Right ventricle myocardium superior (tissue), 1 donor: Measurements from ENCODE around the gene EGFLAM. TPM values are rescaled to one million over a fixed set of nuclear protein-coding genes. Genes with fewer than 3 reads are reported as not detected.

Experiments
- ATAC-seq: fragments of 200-7000 bp; cut with Tn5 transposase; one replicate; pipeline ENCODE4 v1.9.1; 2020; ENCODE audit warnings: mild to moderate bottlenecking; ENCODE audit not compliant: poor library complexity
- DNase-seq: peaks from one replicate; pipeline ENCODE4 v3.0.0-alpha.2; 2020
- intact Hi-C: fragments of 100-400 bp; cut with DNase I; formaldehyde crosslinking; loops from one replicate; pipeline ENCODE4 v1.11.2; 2022
- total RNA-seq: library from RNA; stranded (reverse); fragmentation: NEBNext Ultra II Directional; extraction: Animal tissue kit (Norgen Biotek cat#: 25700); gene quantifications from one replicate; pipeline ENCODE4 v1.2.1, GENCODE V29; 2021
- donor health status: DM: no; HTN: yes; CAD: no; lungs with severe emphysema.

Gene EGFLAM
- total RNA-seq, 1 donor from 2014 or later, result 9.1 TPM

GRCh38 chr5:38259062-38259808 lies 876 bp downstream of the EGFLAM start:
- DNase-seq, result no peak
- peak; percentile 11 for ATAC-seq
- intact Hi-C loops, result no loop called here

GRCh38 chr5:38259809-38260160 lies 1.4 kb downstream of the EGFLAM start:
- intact Hi-C loops, result loop anchor here (10.0 kb wide), 1 partner anchor 115 kb away; no protein-coding TSS in a partner anchor
- no peak for DNase-seq
- no peak for ATAC-seq

GRCh38 chr5:38263983-38264382 lies 5.6 kb downstream of the EGFLAM start:
- DNase-seq (no peak), ATAC-seq (peak; percentile 34)
- intact Hi-C loops, result loop anchor here (10.0 kb wide), 1 partner anchor 111 kb away; no protein-coding TSS in a partner anchor

GRCh38 chr5:38265546-38266179 lies 7.3 kb downstream of the EGFLAM start:
- intact Hi-C loops, result loop anchor here (10.0 kb wide), 1 partner anchor 109 kb away; no protein-coding TSS in a partner anchor

GRCh38 chr5:38267372-38267771 lies 9.0 kb downstream of the EGFLAM start:
- intact Hi-C loops, result loop anchor here (10.0 kb wide), 1 partner anchor 107 kb away; no protein-coding TSS in a partner anchor
- ATAC-seq (no peak), DNase-seq (no peak)

More at GRCh38 chr5:38265546-38266179, 7.3 kb downstream of the EGFLAM start:
- DNase-seq (peak; percentile 47), ATAC-seq (peak; percentile 90)

GRCh38 chr5:38273626-38274025 lies 15.3 kb downstream of the EGFLAM start:
- DNase-seq (no peak), ATAC-seq (no peak)
- intact Hi-C loops, result no loop called here

- no peak for ATAC-seq
- intact Hi-C loops, result no loop called here
- DNase-seq, result no peak
Observed at GRCh38 chr5:38274370-38274769, 16.0 kb downstream of the EGFLAM start.

- intact Hi-C loops, result no loop called here
- ATAC-seq, result no peak
- DNase-seq, result no peak
Observed at GRCh38 chr5:38284384-38284783, 26.0 kb downstream of the EGFLAM start.

- intact Hi-C loops, result no loop called here
Observed at GRCh38 chr5:38285226-38285625, 26.9 kb downstream of the EGFLAM start.

GRCh38 chr5:38286002-38286401 lies 27.6 kb downstream of the EGFLAM start:
- intact Hi-C loops, result no loop called here
- DNase-seq (no peak), ATAC-seq (no peak)

More at GRCh38 chr5:38285226-38285625, 26.9 kb downstream of the EGFLAM start:
- ATAC-seq (no peak), DNase-seq (no peak)

- intact Hi-C loops, result no loop called here
- ATAC-seq (no peak), DNase-seq (no peak)
Observed at GRCh38 chr5:38287124-38287523, 28.8 kb downstream of the EGFLAM start.

- ATAC-seq (no peak), DNase-seq (no peak)
- intact Hi-C loops, result no loop called here
Observed at GRCh38 chr5:38289457-38289856, 31.1 kb downstream of the EGFLAM start.

GRCh38 chr5:38290028-38290653 lies 31.8 kb downstream of the EGFLAM start:
- ATAC-seq (no peak), DNase-seq (no peak)
- intact Hi-C loops, result no loop called here

- ATAC-seq, result no peak
- no peak for DNase-seq
- intact Hi-C loops, result no loop called here
Observed at GRCh38 chr5:38291355-38291754, 33.0 kb downstream of the EGFLAM start.

GRCh38 chr5:38292228-38292627 lies 33.9 kb downstream of the EGFLAM start:
- intact Hi-C loops, result no loop called here
- DNase-seq, result no peak
- no peak for ATAC-seq

GRCh38 chr5:38295751-38296150 lies 37.4 kb downstream of the EGFLAM start:
- no peak for ATAC-seq
- intact Hi-C loops, result no loop called here

GRCh38 chr5:38297830-38298608 lies 39.7 kb downstream of the EGFLAM start:
- DNase-seq (no peak), ATAC-seq (peak; percentile 36)
- intact Hi-C loops, result no loop called here

More at GRCh38 chr5:38295751-38296150, 37.4 kb downstream of the EGFLAM start:
- no peak for DNase-seq

GRCh38 chr5:38299585-38299984 lies 41.2 kb downstream of the EGFLAM start:
- DNase-seq (no peak), ATAC-seq (no peak)
- intact Hi-C loops, result no loop called here

GRCh38 chr5:38305148-38305547 lies 46.8 kb downstream of the EGFLAM start:
- intact Hi-C loops, result no loop called here
- DNase-seq, result no peak
- no peak for ATAC-seq
